Stimulated activated CD4-positive, alpha-beta T cell treated with anti-CD3 and anti-CD28 coated beads, Interleukin-4, amount 100 ng/mL, for 1 hour (primary cell): Measurements from ENCODE around the gene FAM193A.
"Not testable (repeated sequence)": the region's sequence is repeated elsewhere in the genome, so short reads cannot be mapped to it uniquely, and the experiment has no call there.

Experiments used
- DNase-seq: peaks from one replicate; pipeline ENCODE4 v3.0.0-alpha.2; 2020

The FAM193A gene

GRCh38 chr4:2576290-2576689, 39.8 kb downstream of the FAM193A start:
- DNase-seq = no peak

DNA sequence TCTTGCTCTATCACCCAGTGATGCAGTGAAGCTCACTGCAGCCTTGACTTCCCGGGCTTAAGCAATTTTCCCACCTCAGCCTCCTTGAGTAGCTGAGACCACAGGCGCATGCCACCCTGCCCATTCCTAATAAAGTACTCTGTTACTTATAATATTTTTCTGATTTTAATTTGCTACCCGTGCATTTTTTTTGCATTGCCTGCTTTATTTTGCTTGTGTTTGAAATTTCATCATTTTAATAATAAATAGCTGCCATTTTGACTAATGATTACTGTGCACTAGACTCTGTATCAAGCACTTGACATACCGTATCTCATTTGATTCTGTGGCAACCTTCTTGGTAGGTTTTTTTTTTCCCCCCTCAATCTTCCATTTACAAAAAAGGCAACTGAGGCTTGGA, 41.7 kb downstream of the FAM193A start:
- no peak for DNase-seq

DNA sequence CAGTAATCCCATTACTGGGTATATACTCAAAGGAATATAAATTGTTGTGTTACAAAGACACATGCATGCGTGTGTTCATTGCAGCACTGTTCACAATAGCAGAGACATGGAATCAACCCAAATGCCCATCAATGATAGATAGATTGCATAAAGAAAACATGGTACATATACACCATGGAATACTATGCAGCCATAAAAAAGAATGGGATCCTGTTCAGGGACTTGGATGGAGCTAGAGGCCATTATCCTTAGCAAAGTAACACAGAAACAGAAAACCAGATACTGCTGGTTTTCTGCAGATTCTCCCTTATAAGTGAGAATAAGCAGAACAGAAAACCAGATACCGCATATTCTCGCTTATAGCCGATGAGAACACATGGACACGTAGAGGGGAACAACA, 43.5 kb downstream of the FAM193A start:
- DNase-seq = no peak

- DNase-seq = no peak
These were observed 46.6 kb downstream of the FAM193A start for GRCh38 chr4:2583092-2583491.

GRCh38 chr4:2583517-2583916, 47.1 kb downstream of the FAM193A start:
- DNase-seq = no peak

GRCh38 chr4:2586502-2586901, 50.1 kb downstream of the FAM193A start:
- DNase-seq = no peak

DNA sequence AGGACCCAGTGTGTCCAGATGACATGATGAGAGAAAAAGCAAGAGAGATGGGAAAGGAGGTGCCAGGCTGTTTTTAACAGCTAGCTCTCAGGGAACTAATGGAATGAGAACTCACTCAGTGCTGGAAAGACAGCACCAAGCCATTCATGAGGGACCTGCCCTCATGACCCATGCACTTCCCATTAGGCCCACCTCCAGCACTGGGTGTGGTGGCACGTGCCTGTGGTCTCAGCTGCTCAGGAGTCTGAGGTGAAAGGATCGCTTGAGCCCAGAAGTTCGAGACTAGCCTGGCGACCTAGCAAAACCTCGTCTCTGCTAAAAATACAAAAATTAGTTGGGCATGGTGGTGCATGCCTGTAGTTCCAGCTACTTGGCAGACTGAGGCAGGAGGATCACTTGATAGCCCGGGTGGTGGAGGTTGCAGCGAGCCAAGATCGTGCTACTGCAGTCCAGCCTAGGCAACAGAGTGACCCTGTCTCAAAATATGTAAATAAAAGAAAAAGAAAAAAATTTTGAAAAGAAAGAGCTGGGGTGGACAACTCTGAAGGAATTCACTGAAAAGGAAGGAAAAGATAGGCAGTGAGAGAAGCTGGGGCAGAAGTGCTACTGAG, 50.9 kb downstream of the FAM193A start:
- no peak for DNase-seq

DNA sequence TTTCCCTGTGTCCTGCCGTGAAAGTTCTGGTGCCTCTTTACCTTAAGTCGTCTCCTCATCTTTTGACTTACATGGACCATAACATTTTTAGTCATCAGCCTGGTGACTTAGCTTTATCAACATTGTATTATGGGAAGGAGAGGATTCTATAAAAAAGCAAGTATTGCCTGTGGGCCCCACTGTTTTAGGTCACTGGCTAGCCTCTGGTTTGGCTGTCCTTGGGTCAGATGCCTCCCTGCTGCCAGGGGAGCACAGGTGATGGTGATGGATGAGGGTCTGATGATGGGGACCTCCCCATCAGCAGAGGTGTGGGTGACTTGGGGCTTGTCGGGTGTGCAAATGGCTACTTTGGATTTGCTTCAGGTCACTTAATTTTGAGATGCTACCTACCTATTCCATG, 51.8 kb downstream of the FAM193A start:
- no peak for DNase-seq

- DNase-seq = no peak
These were observed 54.7 kb downstream of the FAM193A start for GRCh38 chr4:2591189-2591588.

DNA sequence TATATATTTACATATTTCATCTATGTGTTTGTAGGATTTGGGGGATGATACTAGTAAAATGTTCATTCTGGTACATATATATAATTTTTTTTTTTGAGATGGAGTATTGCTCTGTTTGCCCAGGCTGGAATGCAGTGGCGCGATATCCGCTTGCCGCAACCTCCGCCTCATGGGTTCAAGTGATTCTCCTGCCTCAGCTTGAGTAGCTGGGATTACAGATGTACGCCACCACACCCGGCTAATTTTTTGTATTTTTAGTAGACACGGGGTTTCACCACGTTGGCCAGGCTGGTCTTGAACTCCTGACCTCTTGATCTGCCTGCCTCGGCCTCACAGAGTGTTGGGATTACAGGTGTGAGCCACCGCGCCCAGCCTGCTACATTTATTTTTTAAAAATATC, 55.6 kb downstream of the FAM193A start:
- not testable (repeated sequence) for DNase-seq

DNA sequence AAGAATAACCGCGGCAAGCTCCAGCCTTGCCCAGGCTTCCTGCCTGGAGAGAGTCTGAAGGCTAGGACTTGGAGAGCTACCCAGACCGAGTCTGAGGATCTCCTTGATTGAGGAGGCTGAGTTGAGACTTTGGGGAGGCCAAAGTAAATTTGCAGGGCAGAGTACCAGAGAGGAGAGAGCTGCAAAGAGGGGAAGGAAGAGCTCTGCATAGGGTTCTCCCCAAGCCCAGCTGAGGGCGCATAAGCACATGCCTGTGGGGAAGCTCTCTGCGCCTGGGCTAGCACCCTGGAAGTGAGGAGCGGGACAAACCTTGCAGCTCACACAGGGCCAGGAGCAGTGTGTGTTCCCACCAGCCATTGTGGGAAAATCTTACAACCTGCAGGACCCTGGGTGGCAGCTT, 56.1 kb downstream of the FAM193A start:
- no peak for DNase-seq

DNA sequence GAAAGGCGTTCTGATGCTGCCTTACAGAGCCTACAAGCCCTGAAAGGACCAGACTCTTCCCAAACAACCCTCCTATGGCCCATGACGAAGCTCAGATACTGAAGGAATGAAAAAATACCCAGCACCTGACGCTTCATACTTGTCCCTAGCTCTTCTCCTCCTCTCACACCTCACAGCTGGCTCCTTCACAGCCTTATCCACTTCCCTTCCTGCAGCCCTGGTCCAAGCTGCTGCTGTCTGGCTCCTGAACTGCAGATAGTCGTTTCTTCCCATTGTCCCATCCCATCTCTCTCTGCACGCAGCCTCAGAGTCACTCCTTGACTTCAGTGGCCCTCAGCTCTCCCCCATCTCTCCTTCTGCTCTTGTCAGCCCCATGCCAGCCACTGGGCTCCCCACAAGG, 56.6 kb downstream of the FAM193A start:
- DNase-seq = no peak

- DNase-seq = no peak
These were observed 59.0 kb downstream of the FAM193A start for GRCh38 chr4:2595436-2595835.

GRCh38 chr4:2595952-2596552, 59.6 kb downstream of the FAM193A start:
- no peak for DNase-seq

GRCh38 chr4:2596611-2597010, 60.2 kb downstream of the FAM193A start:
- DNase-seq = no peak

DNA sequence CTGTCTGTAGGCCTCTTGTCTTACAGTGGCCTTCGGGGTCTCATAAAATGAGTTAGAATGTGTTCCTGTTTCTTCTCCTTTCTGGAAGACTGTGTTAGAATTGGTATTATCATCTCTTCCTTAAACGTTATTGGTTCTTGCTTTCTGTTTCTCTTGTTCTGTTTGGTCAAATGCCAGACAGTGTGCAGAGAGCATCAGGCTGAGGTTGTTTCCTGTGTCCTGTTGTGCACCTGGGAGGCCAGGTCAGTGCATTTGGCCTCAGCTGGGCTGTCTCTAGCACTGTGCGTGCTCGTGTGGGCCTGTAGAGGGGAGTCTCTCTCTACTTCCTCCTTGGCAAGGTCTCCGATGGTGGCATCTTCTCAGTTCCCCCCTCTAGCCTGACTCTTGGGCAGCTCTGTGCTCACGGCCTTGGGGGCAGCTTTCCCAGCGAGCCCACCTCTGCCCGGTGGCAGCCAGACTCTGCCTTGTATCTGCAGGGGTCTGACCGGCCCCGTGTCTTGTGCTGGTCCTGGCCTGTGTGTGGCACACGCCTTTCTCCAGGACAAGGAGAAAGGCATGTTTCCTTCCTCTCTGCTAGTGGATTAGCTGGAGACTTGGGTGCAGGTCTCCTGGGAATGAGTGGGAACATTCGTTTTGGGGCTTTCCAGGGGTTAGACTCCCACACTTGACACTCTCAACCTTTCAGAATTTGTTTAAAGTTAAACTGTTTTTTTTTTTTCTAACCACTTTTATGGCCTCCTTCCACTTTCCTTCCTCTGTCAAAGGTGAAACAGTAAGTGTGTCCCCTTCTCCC, 62.3 kb downstream of the FAM193A start:
- DNase-seq = no peak

GRCh38 chr4:2599304-2599654, 62.8 kb downstream of the FAM193A start:
- no peak for DNase-seq

DNA sequence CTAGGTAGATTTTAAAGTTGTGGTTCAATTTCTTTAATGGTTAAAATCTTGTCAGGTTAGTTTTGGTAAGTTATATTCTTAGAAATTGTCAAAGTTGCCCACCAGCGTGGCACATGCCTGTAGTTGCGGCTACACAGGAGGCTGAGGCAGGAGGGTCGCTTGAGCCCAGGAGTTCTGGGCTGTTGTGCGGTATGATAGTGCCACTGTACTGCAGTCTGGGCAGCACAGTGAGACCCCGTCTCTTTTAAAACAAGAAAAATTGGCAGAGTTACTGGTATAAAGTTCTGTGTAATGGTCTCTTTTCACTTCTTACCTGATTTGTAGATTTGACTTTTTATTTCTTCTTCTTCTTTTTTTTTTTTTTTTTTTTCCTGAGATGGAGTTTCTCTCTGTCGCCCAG, 64.4 kb downstream of the FAM193A start:
- DNase-seq = no peak

DNA sequence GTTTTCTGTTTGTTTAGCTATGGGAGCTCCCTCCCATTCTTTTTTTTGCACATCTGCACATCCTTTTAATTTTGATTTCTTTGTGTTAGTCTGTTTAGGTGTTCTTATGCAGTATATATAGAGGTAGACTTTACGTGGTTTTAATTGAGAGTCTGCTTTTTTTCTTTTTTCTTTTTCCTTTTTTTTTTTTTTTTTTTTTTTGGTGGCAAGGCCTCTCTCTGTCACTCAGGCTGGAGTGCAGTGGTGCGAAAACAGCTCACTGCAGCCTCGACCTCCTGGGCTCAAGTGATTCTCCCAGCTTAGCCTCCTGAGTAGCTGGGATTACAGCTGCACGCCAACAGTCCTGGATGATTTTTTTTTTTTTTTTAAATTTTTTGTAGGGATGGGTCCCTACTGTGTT, 68.2 kb downstream of the FAM193A start:
- no peak for DNase-seq

DNA sequence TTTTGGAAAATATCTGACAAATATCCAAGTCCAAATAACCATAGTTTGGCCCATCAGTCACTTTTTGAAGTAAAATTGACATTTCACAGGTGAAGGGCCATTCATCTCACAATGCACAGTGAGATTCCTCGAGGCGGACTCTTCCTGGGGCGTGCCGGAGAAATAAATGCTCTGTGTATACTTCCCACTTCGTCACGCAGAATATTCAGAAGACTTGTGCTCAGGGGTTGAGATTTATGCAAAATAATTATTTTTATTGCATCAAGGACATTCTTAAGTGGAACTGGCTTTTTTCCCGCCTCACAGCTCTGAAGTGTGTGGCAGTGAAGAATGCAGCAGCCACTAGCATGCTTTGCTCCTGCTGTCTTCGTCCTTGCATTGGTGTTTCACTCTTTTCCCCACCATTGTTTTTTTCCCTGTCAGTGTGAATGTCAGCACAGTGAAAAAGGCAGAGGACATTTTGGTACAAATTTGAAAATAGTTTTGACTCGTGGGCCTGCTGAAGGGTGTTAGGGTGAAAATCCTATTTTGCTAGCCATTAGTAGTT, 70.6 kb downstream of the FAM193A start:
- no peak for DNase-seq

- no peak for DNase-seq
These were observed 71.4 kb downstream of the FAM193A start for GRCh38 chr4:2607822-2608221.

- no peak for DNase-seq
These were observed 71.8 kb downstream of the FAM193A start for GRCh38 chr4:2608291-2608690.

DNA sequence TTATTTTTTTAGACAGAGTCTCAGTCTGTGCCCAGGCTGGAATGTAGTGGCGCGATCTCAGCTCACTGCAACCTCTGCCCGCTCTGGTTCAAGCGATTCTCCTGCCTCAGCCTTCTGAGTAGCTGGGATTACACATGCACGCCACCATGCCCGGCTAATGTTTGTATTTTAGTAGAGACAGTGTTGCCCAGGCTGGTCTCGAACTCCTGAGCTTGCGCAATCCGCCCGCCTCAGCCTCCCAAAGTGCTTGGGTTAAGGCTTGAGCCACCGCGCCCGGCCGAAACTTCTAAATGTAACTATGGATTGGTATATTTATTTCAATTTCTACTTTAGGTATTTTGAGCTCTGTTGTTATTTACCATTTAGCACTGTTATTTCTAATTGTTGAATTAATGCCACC, 79.4 kb downstream of the FAM193A start:
- no peak for DNase-seq

- no peak for DNase-seq
These were observed 81.5 kb downstream of the FAM193A start for GRCh38 chr4:2617955-2618354.
